Left lung (tissue), 10 donors: ENCODE data around the gene TMEM123. TPM values are rescaled to one million over a fixed set of nuclear protein-coding genes. Genes with fewer than 3 reads are reported as not detected.

Experiments used
- ATAC-seq: fragments of 200-7000 bp; cut with Tn5 transposase; one replicate; pipeline ENCODE4 v1.9.1; 2020; ENCODE audit warnings: moderate library complexity
- DNase-seq, 4 donors: peaks; one replicate each; pipeline ENCODE4 v3.0.0-alpha.2; 2013 to 2020
- H3K27ac ChIP-seq, 2 donors: fragments of 200-600 bp; sonication (generic) in 1 of 2; one replicate each; pipeline versions ENCODE4 v1.5.0 to v1.8.0; 2020 to 2021
- H3K27me3 ChIP-seq, 2 donors: fragments of 200-600 bp; sonication (generic) in 1 of 2; one replicate each; pipeline versions ENCODE4 v1.5.0 to v1.8.0; 2020 to 2021
- H3K36me3 ChIP-seq, 2 donors: fragments of 200-600 bp; sonication (generic) in 1 of 2; one replicate each; pipeline versions ENCODE4 v1.5.0 to v1.8.0; 2020 to 2021
- H3K4me1 ChIP-seq, 2 donors: fragments of 200-600 bp; one replicate each; pipeline ENCODE4 v1.8.0; 2021
- H3K4me3 ChIP-seq, 2 donors: fragments of 200-600 bp; sonication (generic) in 1 of 2; one replicate each; pipeline versions ENCODE4 v1.5.0 to v1.8.0; 2020 to 2021; ENCODE audit warnings: mild to moderate bottlenecking in 1 of 2
- H3K9me3 ChIP-seq, 2 donors: fragments of 200-600 bp; sonication (generic) in 1 of 2; one replicate each; pipeline versions ENCODE4 v1.5.0 to v1.8.0; 2020 to 2021
- intact Hi-C, 2 donors: fragments of 100-400 bp; cut with DNase I; formaldehyde crosslinking; loops; one replicate each; pipeline versions ENCODE4 v1.11.2 to v1.14.2; 2022
- polyA plus RNA-seq, 6 donors: library from polyadenylated mRNA; unstranded; fragments of 120-200 nt; gene quantifications; one replicate each; pipeline ENCODE4 v1.2.1, GENCODE V29; 2013; ENCODE audit not compliant: insufficient read length in 6 of 6
- total RNA-seq, 2 donors: library from RNA; stranded (reverse); fragmentation: NEBNext Ultra II Directional; extraction: Animal tissue kit (Norgen Biotek cat#: 25700); gene quantifications; one replicate each; pipeline ENCODE4 v1.2.1, GENCODE V29; 2021
- TF ChIP-seq, protein P1 (sequence below), 2 donors: fragments of 200-600 bp; sonication (generic) in 1 of 2; IDR thresholded peaks; one replicate each; pipeline versions ENCODE4 v1.5.0 to v1.8.0; 2021; ENCODE audit warnings: antibody characterized with exemption in 2 of 2
- donor health status: DM: no; HTN: yes; CAD: no.
- donor health status: DM: no; HTN: no; CAD: no.

Gene TMEM123
- total and polyA plus RNA-seq, 8 donors, result 127 to 351 (median 260) TPM

DNA sequence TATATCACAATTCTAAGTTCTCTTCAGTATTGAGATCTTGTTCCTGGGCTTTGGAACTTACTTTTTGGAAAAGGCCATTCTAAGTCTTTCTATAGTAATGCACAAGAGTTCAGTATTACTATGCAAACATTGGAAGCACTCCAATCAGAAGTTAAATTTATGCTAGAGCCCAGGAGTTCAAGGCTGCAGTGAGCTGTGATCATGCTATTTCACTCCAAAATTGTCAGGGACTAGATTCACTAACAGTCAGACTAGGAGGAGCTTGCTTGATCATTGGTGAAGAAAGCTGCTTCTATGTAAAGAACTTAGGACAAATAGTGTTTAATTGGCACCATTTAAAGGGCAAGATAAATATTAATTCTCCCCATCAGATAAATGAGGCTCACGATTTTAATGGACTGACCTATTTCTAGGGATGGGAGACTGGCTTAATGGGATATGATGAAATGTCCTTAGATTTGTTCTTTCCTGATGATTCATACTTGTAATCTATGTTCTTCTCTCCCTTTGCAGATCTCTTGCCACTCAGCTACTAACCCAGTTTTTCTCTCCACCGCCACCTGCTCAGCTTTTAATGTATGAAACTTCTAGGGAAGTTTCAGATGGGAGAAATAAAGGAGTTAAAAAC is 32.6 kb upstream of the TMEM123 start:
- TF ChIP-seq, protein P1, sequence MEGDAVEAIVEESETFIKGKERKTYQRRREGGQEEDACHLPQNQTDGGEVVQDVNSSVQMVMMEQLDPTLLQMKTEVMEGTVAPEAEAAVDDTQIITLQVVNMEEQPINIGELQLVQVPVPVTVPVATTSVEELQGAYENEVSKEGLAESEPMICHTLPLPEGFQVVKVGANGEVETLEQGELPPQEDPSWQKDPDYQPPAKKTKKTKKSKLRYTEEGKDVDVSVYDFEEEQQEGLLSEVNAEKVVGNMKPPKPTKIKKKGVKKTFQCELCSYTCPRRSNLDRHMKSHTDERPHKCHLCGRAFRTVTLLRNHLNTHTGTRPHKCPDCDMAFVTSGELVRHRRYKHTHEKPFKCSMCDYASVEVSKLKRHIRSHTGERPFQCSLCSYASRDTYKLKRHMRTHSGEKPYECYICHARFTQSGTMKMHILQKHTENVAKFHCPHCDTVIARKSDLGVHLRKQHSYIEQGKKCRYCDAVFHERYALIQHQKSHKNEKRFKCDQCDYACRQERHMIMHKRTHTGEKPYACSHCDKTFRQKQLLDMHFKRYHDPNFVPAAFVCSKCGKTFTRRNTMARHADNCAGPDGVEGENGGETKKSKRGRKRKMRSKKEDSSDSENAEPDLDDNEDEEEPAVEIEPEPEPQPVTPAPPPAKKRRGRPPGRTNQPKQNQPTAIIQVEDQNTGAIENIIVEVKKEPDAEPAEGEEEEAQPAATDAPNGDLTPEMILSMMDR (IDR thresholded peaks at IDR 0.05), result no peak
- Histone ChIP-seq H3K4me3 (no peak overlapping the region), H3K27me3 (no peaks in the 10 kb centered on the region), H3K4me1 (no peaks in the 10 kb centered on the region), H3K36me3 (no peaks in the 10 kb centered on the region), H3K9me3 (no peaks in the 10 kb centered on the region), H3K27ac (no peak overlapping the region)
- DNase-seq (no peak), ATAC-seq (no peak)
- intact Hi-C loops, result no loop called here

DNA sequence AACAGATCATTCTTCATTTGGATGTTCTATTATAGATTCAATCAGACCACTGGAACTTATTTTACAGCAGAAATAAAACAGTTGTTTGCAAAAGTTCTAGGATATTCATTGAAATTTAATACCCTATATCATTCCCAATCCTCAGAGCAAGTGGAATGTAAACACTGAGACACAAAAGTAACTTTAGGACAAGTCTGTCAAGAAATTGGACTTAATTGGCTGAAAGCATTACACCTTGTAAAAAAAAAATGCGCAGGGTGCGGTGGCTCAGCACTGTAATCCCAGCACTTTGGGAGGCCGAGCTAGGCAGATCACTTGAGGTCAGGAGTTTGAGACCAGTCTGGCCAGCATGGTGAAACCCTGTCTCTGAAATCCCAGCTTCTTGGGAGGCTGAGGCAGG is 29.9 kb upstream of the TMEM123 start:
- H3K27me3 ChIP-seq, result no peaks in the 10 kb centered on the region
- H3K9me3 ChIP-seq, result no peaks in the 10 kb centered on the region
- no peaks in the 10 kb centered on the region for H3K36me3 ChIP-seq
- TF ChIP-seq, protein P1 (IDR thresholded peaks at IDR 0.05), result no peak
- H3K27ac ChIP-seq, result no peak overlapping the region
- DNase-seq (no peak), ATAC-seq (no peak)
- intact Hi-C loops, result no loop called here
- no peak overlapping the region for H3K4me3 ChIP-seq
- H3K4me1 ChIP-seq, result peaks cover 0 to 1% of the 10 kb centered on the region in 2 donors

DNA sequence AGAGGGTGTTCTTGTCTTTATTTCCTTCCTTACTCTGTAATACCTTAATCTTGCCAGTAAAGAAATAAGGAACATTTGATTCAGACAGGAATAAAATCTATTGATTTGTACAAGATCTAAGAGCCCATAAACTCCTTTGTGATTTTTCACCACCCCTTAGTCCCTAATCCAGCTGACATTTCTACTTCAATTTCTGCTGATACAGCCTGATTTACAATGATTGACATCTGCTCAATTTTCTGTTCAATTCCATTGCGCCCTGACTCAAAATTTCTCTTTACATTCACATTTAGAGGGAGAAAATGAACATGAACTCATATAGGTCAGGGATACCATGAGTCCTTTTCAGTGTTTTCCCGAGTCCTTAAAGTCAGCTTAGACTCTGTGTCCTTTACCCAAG is 27.2 kb upstream of the TMEM123 start:
- no peak for ATAC-seq
- intact Hi-C loops, result no loop called here

DNA sequence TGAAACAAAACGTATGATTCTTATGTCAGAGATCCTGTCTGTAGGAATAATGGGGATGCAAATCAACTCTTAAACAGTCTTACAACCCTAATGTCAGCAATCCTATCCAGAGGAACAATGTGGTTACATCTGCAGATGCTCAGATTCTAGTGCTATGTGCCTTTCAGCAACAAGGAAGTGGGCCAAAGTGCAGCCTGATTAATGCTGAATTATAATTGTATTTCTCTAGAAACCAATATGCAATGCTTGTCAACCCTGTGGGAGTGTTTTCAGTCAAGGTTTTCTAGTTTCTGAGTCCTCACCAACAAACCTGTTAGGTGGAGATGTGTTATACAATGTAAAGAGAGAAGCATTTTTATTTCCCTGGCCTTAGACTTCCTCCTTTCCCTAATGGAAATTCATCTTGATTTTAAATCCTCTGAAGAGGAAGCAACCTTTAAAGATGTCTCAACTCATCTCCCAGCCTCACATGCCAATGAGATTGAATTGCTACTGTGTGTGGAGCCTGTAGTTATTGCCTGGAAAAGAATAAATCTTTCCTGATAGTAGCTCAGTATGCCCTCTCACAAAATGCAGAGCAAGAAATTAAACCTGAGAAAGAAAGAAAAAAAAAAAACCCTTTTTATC is 26.2 kb upstream of the TMEM123 start:
- Histone ChIP-seq H3K9me3 (no peaks in the 10 kb centered on the region), H3K4me1 (peaks cover 0 to 14% of the 10 kb centered on the region in 2 donors), H3K4me3 (no peak overlapping the region), H3K27me3 (no peaks in the 10 kb centered on the region), H3K27ac (no peak overlapping the region), H3K36me3 (no peaks in the 10 kb centered on the region)
- TF ChIP-seq, protein P1 (IDR thresholded peaks at IDR 0.05), result no peak
- DNase-seq, result no peak
- no peak for ATAC-seq
- intact Hi-C loops, result no loop called here

More for the DNA sequence above, 27.2 kb upstream of the TMEM123 start:
- no peak overlapping the region for H3K4me3 ChIP-seq
- peaks cover 0 to 14% of the 10 kb centered on the region in 2 donors for H3K4me1 ChIP-seq
- no peak for DNase-seq
- H3K36me3 ChIP-seq, result no peaks in the 10 kb centered on the region
- no peaks in the 10 kb centered on the region for H3K9me3 ChIP-seq
- no peaks in the 10 kb centered on the region for H3K27me3 ChIP-seq
- no peak overlapping the region for H3K27ac ChIP-seq
- TF ChIP-seq, protein P1 (IDR thresholded peaks at IDR 0.05), result no peak

DNA sequence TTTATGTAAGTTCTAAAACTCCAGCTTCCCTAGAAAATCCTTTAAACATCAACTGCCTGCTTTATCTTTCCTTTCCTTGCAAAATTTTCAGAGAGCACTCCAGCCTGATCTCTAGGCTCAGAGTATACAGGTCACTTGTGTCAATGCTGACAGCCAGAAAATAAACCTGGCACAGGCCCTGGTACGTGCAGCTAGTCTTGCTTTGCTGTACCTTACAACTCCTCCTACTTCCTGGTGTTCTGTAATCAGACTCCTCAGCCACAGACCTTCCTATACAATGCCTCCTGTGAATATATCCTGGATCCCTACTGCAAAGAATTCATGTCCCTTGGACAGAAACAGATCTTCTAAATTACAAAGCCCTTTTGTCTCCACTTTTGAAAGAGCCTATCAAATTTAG is 24.2 kb upstream of the TMEM123 start:
- peak; percentile 95 for ATAC-seq

More for the DNA sequence above, 24.2 kb upstream of the TMEM123 start:
- Histone ChIP-seq H3K27me3 (no peaks in the 10 kb centered on the region), H3K4me1 (peaks cover 0 to 14% of the 10 kb centered on the region in 2 donors), H3K27ac (peak overlapping the region in 1 of 2 donors; percentile 10), H3K4me3 (no peak overlapping the region), H3K9me3 (no peaks in the 10 kb centered on the region), H3K36me3 (no peaks in the 10 kb centered on the region)
- intact Hi-C loops, result no loop called here
- TF ChIP-seq, protein P1 (IDR thresholded peaks at IDR 0.05), result no peak
- DNase-seq, result peak in 2 of 4 donors; percentile 41 to 65
